H1 (cell line): ENCODE measurements around the gene YTHDF2.

Experiments
- CHD1 ChIP-seq: IDR thresholded peaks from 2 replicates; pipeline ENCODE4 v1.6.1; 2012; ENCODE audit warnings: low read depth, low read length, improper control_type of control experiment
- TF ChIP-seq, protein P1 (sequence below), 3 experiments: IDR thresholded peaks; 1 replicate in 2 of 3; 2 replicates in 1 of 3; pipeline versions ENCODE4 v1.5.1 to v1.6.1; 2011; ENCODE audit warnings: low read length in 3 of 3, mild to moderate bottlenecking in 3 of 3, inconsistent platforms in 2 of 3, low read depth in 1 of 3, moderate library complexity in 1 of 3; ENCODE audit not compliant: insufficient read depth in 1 of 3; ENCODE audit errors: control extremely low read depth in 1 of 3

DNA sequence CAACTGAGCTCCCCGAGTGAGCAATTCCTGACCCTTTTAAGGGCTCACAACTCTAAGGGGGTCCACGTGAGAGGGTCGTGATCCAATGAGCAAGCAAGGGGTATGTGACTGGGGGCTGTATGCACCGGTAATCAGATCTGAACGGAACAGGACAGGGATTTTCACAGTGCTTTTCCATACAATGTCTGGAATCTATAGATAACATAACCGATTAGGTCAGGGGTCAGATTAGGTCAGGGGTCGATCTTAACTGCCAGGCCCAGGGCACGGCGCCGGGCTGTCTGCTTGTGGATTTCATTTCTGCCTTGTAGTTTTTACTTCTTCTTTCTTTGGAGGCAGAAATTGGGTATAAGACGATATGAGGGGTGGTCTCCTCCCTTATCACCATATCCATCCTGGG is 44.6 kb downstream of the YTHDF2 start:
- TF ChIP-seq, protein P1, sequence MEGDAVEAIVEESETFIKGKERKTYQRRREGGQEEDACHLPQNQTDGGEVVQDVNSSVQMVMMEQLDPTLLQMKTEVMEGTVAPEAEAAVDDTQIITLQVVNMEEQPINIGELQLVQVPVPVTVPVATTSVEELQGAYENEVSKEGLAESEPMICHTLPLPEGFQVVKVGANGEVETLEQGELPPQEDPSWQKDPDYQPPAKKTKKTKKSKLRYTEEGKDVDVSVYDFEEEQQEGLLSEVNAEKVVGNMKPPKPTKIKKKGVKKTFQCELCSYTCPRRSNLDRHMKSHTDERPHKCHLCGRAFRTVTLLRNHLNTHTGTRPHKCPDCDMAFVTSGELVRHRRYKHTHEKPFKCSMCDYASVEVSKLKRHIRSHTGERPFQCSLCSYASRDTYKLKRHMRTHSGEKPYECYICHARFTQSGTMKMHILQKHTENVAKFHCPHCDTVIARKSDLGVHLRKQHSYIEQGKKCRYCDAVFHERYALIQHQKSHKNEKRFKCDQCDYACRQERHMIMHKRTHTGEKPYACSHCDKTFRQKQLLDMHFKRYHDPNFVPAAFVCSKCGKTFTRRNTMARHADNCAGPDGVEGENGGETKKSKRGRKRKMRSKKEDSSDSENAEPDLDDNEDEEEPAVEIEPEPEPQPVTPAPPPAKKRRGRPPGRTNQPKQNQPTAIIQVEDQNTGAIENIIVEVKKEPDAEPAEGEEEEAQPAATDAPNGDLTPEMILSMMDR (IDR thresholded peaks at IDR 0.05; ENCODE audit: control extremely low read depth in 1 of 3, insufficient read depth in 1 of 3, low read depth in 1 of 3, low read length in 3 of 3), result no peak
- no peak for TF ChIP-seq CHD1
